ENCODE data around the gene LRRC8D. TPM values are rescaled to one million over a fixed set of nuclear protein-coding genes. Genes with fewer than 3 reads are reported as not detected.

LRRC8D gene
- total RNA-seq, 1 donor from 2014 or later = 10.0 TPM

- DNase-seq (ENCODE audit: low read depth in 2 of 2) = no peak
These were observed 117.6 kb downstream of the LRRC8D start for GRCh38 chr1:89938171-89939055.

GRCh38 chr1:89939059-89939570, 118.3 kb downstream of the LRRC8D start:
- no peak for DNase-seq (ENCODE audit: low read depth in 2 of 2)

- DNase-seq (ENCODE audit: low read depth in 2 of 2) = no peak
These were observed 119.0 kb downstream of the LRRC8D start for GRCh38 chr1:89939693-89940438.

GRCh38 chr1:89941110-89941766, 120.4 kb downstream of the LRRC8D start:
- DNase-seq (ENCODE audit: low read depth in 2 of 2) = no peak

GRCh38 chr1:89942014-89942413, 121.2 kb downstream of the LRRC8D start:
- no peak for DNase-seq (ENCODE audit: low read depth in 2 of 2)

- no peak for DNase-seq (ENCODE audit: low read depth in 2 of 2)
These were observed 122.2 kb downstream of the LRRC8D start for GRCh38 chr1:89942825-89943658.

- no peak for DNase-seq (ENCODE audit: low read depth in 2 of 2)
These were observed 123.3 kb downstream of the LRRC8D start for GRCh38 chr1:89943846-89944781.

GRCh38 chr1:89945852-89946476, 125.1 kb downstream of the LRRC8D start:
- no peak for DNase-seq (ENCODE audit: low read depth in 2 of 2)

- no peak for DNase-seq (ENCODE audit: low read depth in 2 of 2)
These were observed 125.7 kb downstream of the LRRC8D start for GRCh38 chr1:89946532-89946931.

GRCh38 chr1:89948722-89949345, 128.0 kb downstream of the LRRC8D start:
- DNase-seq (ENCODE audit: low read depth in 2 of 2) = no peak

GRCh38 chr1:89949991-89950624, 129.3 kb downstream of the LRRC8D start:
- no peak for DNase-seq (ENCODE audit: low read depth in 2 of 2)

- DNase-seq (ENCODE audit: low read depth in 2 of 2) = no peak
These were observed 129.9 kb downstream of the LRRC8D start for GRCh38 chr1:89950703-89951102.

- DNase-seq (ENCODE audit: low read depth in 2 of 2) = no peak
These were observed 131.2 kb downstream of the LRRC8D start for GRCh38 chr1:89951766-89952604.

- DNase-seq (ENCODE audit: low read depth in 2 of 2) = no peak
These were observed 131.8 kb downstream of the LRRC8D start for GRCh38 chr1:89952605-89953130.

- DNase-seq (ENCODE audit: low read depth in 2 of 2) = peak in 1 of 2 donors; percentile 57
These were observed 132.3 kb downstream of the LRRC8D start for GRCh38 chr1:89953131-89953626.

GRCh38 chr1:89953929-89954328, 133.1 kb downstream of the LRRC8D start:
- no peak for DNase-seq (ENCODE audit: low read depth in 2 of 2)

GRCh38 chr1:89954401-89954800, 133.6 kb downstream of the LRRC8D start:
- DNase-seq (ENCODE audit: low read depth in 2 of 2) = no peak

All from dermis microvascular lymphatic vessel endothelial cell (primary cell).